Hindlimb muscle (tissue), 1 donor: ENCODE measurements around the gene DCHS1. TPM values are rescaled to one million over a fixed set of nuclear protein-coding genes. Genes with fewer than 3 reads are reported as not detected.

Experiments
- DNase-seq: peaks from one replicate; pipeline ENCODE4 v3.0.0-alpha.2; 2013
- polyA plus RNA-seq: library from polyadenylated mRNA; unstranded; fragments of 120-200 nt; gene quantifications from one replicate; pipeline ENCODE4 v1.2.1, GENCODE V29; 2013; ENCODE audit not compliant: insufficient read length

Gene DCHS1
- polyA plus RNA-seq, 1 donor = 43.8 TPM

- no peak for DNase-seq
Measured at GRCh38 chr11:6587360-6587953, 68.2 kb downstream of the DCHS1 start.

- DNase-seq = no peak
Measured at GRCh38 chr11:6586434-6587359, 68.9 kb downstream of the DCHS1 start.

GRCh38 chr11:6584528-6584927, 71.1 kb downstream of the DCHS1 start:
- DNase-seq = no peak

GRCh38 chr11:6583584-6583983, 72.0 kb downstream of the DCHS1 start:
- DNase-seq = no peak

- no peak for DNase-seq
Measured at GRCh38 chr11:6579681-6580080, 75.9 kb downstream of the DCHS1 start.

- DNase-seq = no peak
Measured at GRCh38 chr11:6578134-6578533, 77.5 kb downstream of the DCHS1 start.

GRCh38 chr11:6576471-6577373, 78.9 kb downstream of the DCHS1 start:
- no peak for DNase-seq

- no peak for DNase-seq
Measured at GRCh38 chr11:6574816-6575715, 80.5 kb downstream of the DCHS1 start.

- DNase-seq = no peak
Measured at GRCh38 chr11:6572215-6572614, 83.4 kb downstream of the DCHS1 start.

- no peak for DNase-seq
Measured at GRCh38 chr11:6571434-6572008, 84.1 kb downstream of the DCHS1 start.

Other genes starting within 250 kb of the DCHS1 start
- 36.6 TPM for gene APBB1, start 236.7 kb downstream of the DCHS1 start, polyA plus RNA-seq
- gene HPX, start 214.8 kb downstream of the DCHS1 start, polyA plus RNA-seq = 2.2 TPM
- gene TRIM3, start 181.9 kb downstream of the DCHS1 start, polyA plus RNA-seq = 15.8 TPM
- gene ARFIP2, start 174.5 kb downstream of the DCHS1 start, polyA plus RNA-seq = 32.2 TPM
- 13.8 TPM for gene TIMM10B, start 174.3 kb downstream of the DCHS1 start, polyA plus RNA-seq
- 8.8 TPM for gene DNHD1, start 158.5 kb downstream of the DCHS1 start, polyA plus RNA-seq
- gene RRP8, start 52.2 kb downstream of the DCHS1 start, polyA plus RNA-seq = 22.3 TPM
- gene ILK, start 52.0 kb downstream of the DCHS1 start, polyA plus RNA-seq = 154 TPM
- 129 TPM for gene TAF10, start 43.6 kb downstream of the DCHS1 start, polyA plus RNA-seq
- 47.9 TPM for gene TPP1, start 36.4 kb downstream of the DCHS1 start, polyA plus RNA-seq
- 57.2 TPM for gene MRPL17, start 27.5 kb upstream of the DCHS1 start, polyA plus RNA-seq
- gene OR2AG2, start 116.2 kb upstream of the DCHS1 start, polyA plus RNA-seq = not detected
- not detected for gene OR2AG1, start 127.2 kb upstream of the DCHS1 start, polyA plus RNA-seq
- gene OR6A2, start 143.9 kb upstream of the DCHS1 start, polyA plus RNA-seq = not detected
- gene OR10A5, start 189.9 kb upstream of the DCHS1 start, polyA plus RNA-seq = not detected
- gene OR10A2, start 207.2 kb upstream of the DCHS1 start, polyA plus RNA-seq = not detected
- not detected for gene OR10A4, start 220.8 kb upstream of the DCHS1 start, polyA plus RNA-seq
- gene OR2D2, start 236.7 kb upstream of the DCHS1 start, polyA plus RNA-seq = not detected